K562 (cell line): ENCODE measurements around the gene DTNBP1. TPM values are rescaled to one million over a fixed set of nuclear protein-coding genes. Genes with fewer than 3 reads are reported as not detected.
A peak's percentile ranks its signal among the peaks of the same experiment; 100 is the strongest.

Source experiments
- ATAC-seq: fragments of 200-7000 bp; cut with Tn5 transposase; 3 replicates; pipeline ENCODE4 v1.9.1; 2020; ENCODE audit warnings: moderate library complexity
- BruUV-seq: library from RNA; stranded (reverse); fragments of 400-500 nt; replicated peaks from 2 replicates; lab custom pipeline; 2021; lab: Mats Ljungman, UMichigan
- CTCF ChIA-PET: fragments of 300-600 bp; formaldehyde crosslinking; extraction: SDS; loops from one replicate; lab custom pipeline; 2021; ENCODE audit warnings: low intra/inter-chr PET ratio; lab: Yijun Ruan, JAX
- POLR2A ChIA-PET: fragments of 300-600, 350-650 bp; sonication (Branson Sonifier 250); formaldehyde crosslinking; extraction: SDS; loops from one replicate; lab custom pipeline; 2021; ENCODE audit warnings: antibody characterized with exemption, inconsistent platforms; lab: Yijun Ruan, JAX
- DNase-seq, 4 experiments: peaks; one replicate each; pipeline versions ENCODE4 v3.0.0 to v3.0.0-alpha.2; 2011 to 2018; ENCODE audit warnings: low spot score in 3 of 4, mixed read lengths in 3 of 4; ENCODE audit errors: extremely low read depth in 1 of 4
- FAIRE-seq: peaks from 2 replicates; lab custom pipeline; 2011; peaks lifted over from hg19 to GRCh38; lab: Jason Lieb, UNC
- H2AFZ ChIP-seq: 2 replicates; pipeline ENCODE4 v1.6.0; 2011; ENCODE audit warnings: low read depth, low read length, control low read depth, inconsistent platforms
- H3K27ac ChIP-seq: fragments of 200-600 bp; 3 replicates; pipeline ENCODE4 v1.8.0; 2011; ENCODE audit warnings: low read depth, mild to moderate bottlenecking, control low read depth, inconsistent platforms, low read length, moderate library complexity, mixed read lengths; ENCODE audit errors: extremely low read depth
- H3K27me3 ChIP-seq, 2 experiments: fragments of 300-600 bp in 1 of 2; 2 replicates in 1 of 2; 3 replicates in 1 of 2; pipeline versions ENCODE4 v1.6.0 to v1.8.0; 2011; ENCODE audit warnings: inconsistent platforms in 2 of 2, low read length in 2 of 2, mild to moderate bottlenecking in 1 of 2, mixed read lengths in 1 of 2, moderate library complexity in 1 of 2; ENCODE audit not compliant: control insufficient read depth in 2 of 2, insufficient read depth in 2 of 2
- H3K36me3 ChIP-seq: fragments of 300-600 bp; 3 replicates; pipeline ENCODE4 v1.8.0; 2011; ENCODE audit warnings: mild to moderate bottlenecking, low read length, inconsistent platforms; ENCODE audit not compliant: control insufficient read depth, insufficient read depth
- H3K4me1 ChIP-seq, 2 experiments: fragments of 200-600 bp in 1 of 2; replicated peaks in 1 of 2; 2 replicates in 1 of 2; 3 replicates in 1 of 2; pipeline versions ENCODE4 v1.5.1 to v1.8.0; 2011; ENCODE audit warnings: inconsistent platforms in 2 of 2, low read length in 2 of 2, mild to moderate bottlenecking in 1 of 2, mixed read lengths in 1 of 2, moderate library complexity in 1 of 2; ENCODE audit not compliant: control insufficient read depth in 2 of 2, insufficient read depth in 2 of 2
- H3K4me2 ChIP-seq: 2 replicates; pipeline ENCODE4 v1.6.1; 2011; ENCODE audit warnings: low read length, control low read depth, inconsistent platforms, mixed read lengths; ENCODE audit not compliant: insufficient read depth
- H3K4me3 ChIP-seq: fragments of 200-600 bp; sonication (generic), shearing (Covaris generic); 2 replicates; pipeline ENCODE4 v1.5.1; 2016; ENCODE audit warnings: control low read depth, inconsistent platforms
- H3K79me2 ChIP-seq: fragments of 200-600 bp; 3 replicates; pipeline ENCODE4 v1.8.0; 2011; ENCODE audit warnings: low read length, inconsistent platforms; ENCODE audit not compliant: control insufficient read depth, insufficient read depth
- H3K9ac ChIP-seq, 2 experiments: 2 replicates each; pipeline versions ENCODE4 v1.6.0 to v1.6.1; 2011; ENCODE audit warnings: low read depth in 2 of 2, low read length in 2 of 2, control low read depth in 1 of 2, inconsistent platforms in 1 of 2, mild to moderate bottlenecking in 1 of 2, mixed read lengths in 1 of 2; ENCODE audit not compliant: insufficient read depth in 1 of 2
- H3K9me1 ChIP-seq: one replicate; pipeline ENCODE4 v1.6.0; 2011; ENCODE audit warnings: inconsistent platforms, mild to moderate bottlenecking, low read length, moderate library complexity; ENCODE audit not compliant: control insufficient read depth, insufficient read depth
- H3K9me3 ChIP-seq: replicated peaks from 2 replicates; pipeline ENCODE4 v1.5.1; 2011; ENCODE audit warnings: low read depth, low read length, inconsistent platforms; ENCODE audit not compliant: control insufficient read depth, insufficient read depth
- H4K20me1 ChIP-seq: replicated peaks from 2 replicates; pipeline ENCODE4 v1.6.1; 2011; ENCODE audit warnings: low read length, inconsistent platforms, mixed read lengths; ENCODE audit not compliant: control insufficient read depth, insufficient read depth
- ATF3 ChIP-seq, 2 experiments: fragments of 450-650 bp in 1 of 2; sonication (generic) in 1 of 2; formaldehyde crosslinking in 1 of 2; IDR thresholded peaks in 1 of 2; conservative IDR thresholded peaks in 1 of 2; 2 replicates each; pipeline versions ENCODE4 v1.6.1 to v1.8.1; 2016 to 2023; ENCODE audit warnings: mild to moderate bottlenecking in 2 of 2, moderate library complexity in 2 of 2, inconsistent platforms in 1 of 2, missing genetic modification reagents in 1 of 2
- C11orf30 ChIP-seq: fragments of 450-650 bp; IDR thresholded peaks from 2 replicates; pipeline ENCODE4 v1.6.1; 2016; ENCODE audit warnings: low read depth, mild to moderate bottlenecking
- CBX1 ChIP-seq: sonication (generic); IDR thresholded peaks from 2 replicates; pipeline ENCODE4 v1.6.1; 2016; ENCODE audit warnings: antibody characterized with exemption, low read depth, mild to moderate bottlenecking
- CHCHD3 ChIP-seq: fragments of 250-450 bp; sonication (Bioruptor Pico); IDR thresholded peaks from 2 replicates; pipeline ENCODE4 v2.1.2; 2022; ENCODE audit warnings: mild to moderate bottlenecking
- GABPB1 ChIP-seq: sonication (generic); formaldehyde crosslinking; IDR thresholded peaks from 2 replicates; pipeline ENCODE4 v1.8.0; 2022; ENCODE audit warnings: mild to moderate bottlenecking, missing genetic modification reagents
- GTF3C2 ChIP-seq: IDR thresholded peaks from 3 replicates; pipeline ENCODE4 v1.6.1; 2011; ENCODE audit warnings: borderline replicate concordance, mild to moderate bottlenecking, moderate library complexity; ENCODE audit not compliant: insufficient read length; ENCODE audit errors: extremely low read depth
- HMGN3 ChIP-seq: IDR thresholded peaks from 2 replicates; pipeline ENCODE4 v1.6.1; 2011; ENCODE audit warnings: borderline replicate concordance, low read depth, mild to moderate bottlenecking, mixed read lengths, low read length; ENCODE audit not compliant: insufficient read length; ENCODE audit errors: extremely low read depth
- NFIX ChIP-seq: fragments of 250-450 bp; sonication (Bioruptor Pico); IDR thresholded peaks from 2 replicates; pipeline ENCODE4 v1.4.0; 2020; ENCODE audit warnings: low read depth, mild to moderate bottlenecking, moderate library complexity
- POLR2AphosphoS5 ChIP-seq: IDR thresholded peaks from 2 replicates; pipeline ENCODE4 v1.6.1; 2011; ENCODE audit warnings: mild to moderate bottlenecking, low read depth, low read length, moderate library complexity; ENCODE audit not compliant: control insufficient read depth, insufficient read depth
- SMAD3 ChIP-seq: fragments of 450-650 bp; formaldehyde crosslinking; conservative IDR thresholded peaks from 2 replicates; pipeline ENCODE4 v1.4.0; 2020; ENCODE audit warnings: mild to moderate bottlenecking
- SRSF7 ChIP-seq: fragments of 200-400 bp; formaldehyde crosslinking; optimal IDR thresholded peaks from 2 replicates; pipeline ENCODE3; 2017; ENCODE audit warnings: mild to moderate bottlenecking, low read depth, low read length
- TAF9B ChIP-seq: fragments of 450-650 bp; IDR thresholded peaks from 2 replicates; pipeline ENCODE4 v1.6.1; 2018; ENCODE audit warnings: mild to moderate bottlenecking; ENCODE audit not compliant: partially characterized antibody
- TSHZ1 ChIP-seq: fragments of 250-450 bp; sonication (Bioruptor Pico); IDR thresholded peaks from 2 replicates; pipeline ENCODE4 v1.4.0; 2020; ENCODE audit warnings: mild to moderate bottlenecking, moderate library complexity
- WHSC1 ChIP-seq: IDR thresholded peaks from one replicate; pipeline ENCODE4 v1.6.1; 2012; ENCODE audit warnings: low read length, control low read depth, inconsistent platforms
- ZKSCAN1 ChIP-seq: fragments of 150-350 bp; IDR thresholded peaks from 2 replicates; pipeline ENCODE4 v1.6.1; 2016; ENCODE audit warnings: low read depth, low read length
- ZNF586 ChIP-seq: fragments of 450-650 bp; formaldehyde crosslinking; conservative IDR thresholded peaks from 2 replicates; pipeline ENCODE4 v1.4.0; 2020; ENCODE audit warnings: mild to moderate bottlenecking, moderate library complexity
- WGBS: fragments of 100-300 bp; shearing (Covaris generic); methylation state at CpG from one replicate; pipeline ENCODE4 v1.1.6; 2016; ENCODE audit warnings: low coverage, mixed read lengths; ENCODE audit not compliant: insufficient coverage; ENCODE audit errors: missing lambda C conversion rate; 5-methylcytosine and 5-hydroxymethylcytosine counted together
- in situ Hi-C: fragments of 300-500 bp; cut with MboI; formaldehyde crosslinking; loops from 4 replicates; pipeline ENCODE4 v1.15.0; 2018; ENCODE audit warnings: inconsistent platforms, mixed read lengths
- intact Hi-C: fragments of 100-400 bp; cut with micrococcal nuclease; formaldehyde crosslinking; loops from 2 replicates; pipeline ENCODE4 v1.14.2; 2022
- polyA plus RNA-seq, 8 experiments: library from polyadenylated mRNA; depleted of rRNA in 4 of 8; stranded (reverse) in 5 of 8; unstranded in 3 of 8; fragments of >200 nt; fragmentation: Nextera tagmentation in 2 of 8; fragmentation: Illumina TruSeq in 1 of 8; extraction: Ambion mirVana in 2 of 8; extraction: Trizol in 1 of 8; gene quantifications; 2 replicates each; pipeline versions ENCODE4 v1.2.1 to v1.2.3, GENCODE V29; 2011 to 2014; ENCODE audit warnings: inconsistent platforms in 1 of 8, missing spikeins in 1 of 8
- total RNA-seq, 7 experiments: library from RNA; depleted of rRNA in 6 of 7; stranded (reverse); fragments of >200 nt in 6 of 7; fragmentation: Illumina TruSeq in 2 of 7; extraction: Trizol in 2 of 7; gene quantifications; 2 replicates each; pipeline versions ENCODE4 v1.2.1 to v1.2.3, GENCODE V29; 2011 to 2021; ENCODE audit warnings: low replicate concordance in 1 of 7

Gene DTNBP1
- total and polyA plus RNA-seq, 9 of the 15 experiments (the other 6 are each of a cell fraction or from before 2014, with no cell fraction given): 16.7 to 54.5 (median 21.4) TPM

- Histone ChIP-seq H3K9ac (no peak overlapping the region), H3K27ac (no peak overlapping the region), H3K27me3 (no peaks in the 10 kb centered on the region), H3K36me3 (peaks cover 27% of the 10 kb centered on the region), H3K4me3 (no peak overlapping the region), H2AFZ (no peak overlapping the region), H3K4me2 (no peak overlapping the region), H3K4me1 (peaks cover 3 to 14% of the 10 kb centered on the region in 2 experiments; a peak in 3 of 5 replicates), H3K9me3 (no peaks in the 10 kb centered on the region), H3K79me2 (peaks cover 14% of the 10 kb centered on the region), H3K9me1 (no peaks in the 10 kb centered on the region), H4K20me1 (peaks cover 8% of the 10 kb centered on the region; the same call in 1 of the 2 replicates)
- ChIA-PET POLR2A (no interaction called here), CTCF (no interaction called here)
- intact Hi-C loops: no loop called here
- no TSS peak for BruUV-seq
- in situ Hi-C loops: no loop called here
- ATAC-seq: no peak
- no peak for FAIRE-seq
- DNase-seq: no peak
- 49% methylated on average over 5 of the region's 5 CpGs for WGBS
- TF ChIP-seq GABPB1 (no peak), ATF3 (IDR thresholded peaks at IDR 0.05) (0 out of 2 replicates have a peak, but pooled peaks have one; percentile 11), ATF3 (CRISPR knock-in tag; conservative IDR thresholded peaks at IDR 0.05) (no peak), CHCHD3 (CRISPR knock-in tag) (no peak), HMGN3 (no peak), C11orf30 (peak; percentile 36), SMAD3 (CRISPR knock-in tag) (no peak), GTF3C2 (no peak), POLR2AphosphoS5 (no peak), ZNF586 (CRISPR knock-in tag) (no peak), CBX1 (no peak), ZKSCAN1 (no peak), WHSC1 (no peak), NFIX (no peak), SRSF7 (no peak), TAF9B (no peak), TSHZ1 (no peak)
These were observed 185.1 kb downstream of the DTNBP1 start for GRCh38 chr6:15477746-15478145.
